Stimulated activated CD8-positive, alpha-beta memory T cell treated with anti-CD3 and anti-CD28 coated beads, Interleukin-12 subunit alpha, Interleukin-12 subunit beta, amount 100 ng/mL, for 24 hours (primary cell): ENCODE measurements around the gene XAGE2.

ENCODE experiments used
- DNase-seq: peaks from one replicate; pipeline ENCODE4 v3.0.0-alpha.2; 2020; ENCODE audit errors: extremely low read depth

The XAGE2 gene

GRCh38 chrX:52424656-52425055 is 55.8 kb downstream of the XAGE2 start:
- no peak for DNase-seq
